ENCODE results near the gene DNAJC25. TPM values are rescaled to one million over a fixed set of nuclear protein-coding genes. Genes with fewer than 3 reads are reported as not detected.

Gene DNAJC25
- total RNA-seq, 1 experiment from 2014 or later, result 10.2 TPM

- Histone ChIP-seq H3K36me3 (ENCODE audit: control insufficient read depth, insufficient read depth, low read length) (no peaks in the 10 kb centered on the region), H3K9me3 (0 out of 2 replicates have a peak, but pooled peaks cover 3% of the 10 kb centered on the region), H3K27me3 (replicated peaks; ENCODE audit: control insufficient read depth, insufficient read depth, low read length) (no peaks in the 10 kb centered on the region), H3K4me1 (no peaks in the 10 kb centered on the region), H3K4me3 (ENCODE audit: low read depth, low read length) (no peak overlapping the region)
- POLR2A ChIA-PET, result no interaction called here
- Mint-ChIP-seq H3K36me3 (ENCODE audit: insufficient read depth, unreplicated experiment) (no peaks in the 10 kb centered on the region), H3K4me3 (ENCODE audit: unreplicated experiment) (no peak overlapping the region), H3K4me1 (ENCODE audit: low read depth, unreplicated experiment) (no peaks in the 10 kb centered on the region), H3K27ac (ENCODE audit: unreplicated experiment) (no peak overlapping the region), H3K27me3 (ENCODE audit: insufficient read depth, unreplicated experiment) (no peaks in the 10 kb centered on the region), H3K9me3 (ENCODE audit: unreplicated experiment) (peaks cover 20% of the 10 kb centered on the region)
- DNase-seq, result no peak
- no TSS peak for BruUV-seq (replicated peaks)
- intact Hi-C loops (cut with micrococcal nuclease; ENCODE audit: unreplicated experiment), result loop anchor here (10.0 kb wide), 1 partner anchor 212 kb away; the partner anchor contains the start of gene ECPAS
- CTCF ChIA-PET, result no interaction called here
- TF ChIP-seq CTCF (IDR thresholded peaks at IDR 0.05; ENCODE audit: insufficient read depth in 1 of 2, low read depth in 1 of 2, low read length in 1 of 2, severe bottlenecking in 1 of 2, unreplicated experiment in 1 of 2), result no peak
These were observed 65.7 kb downstream of the DNAJC25 start for GRCh38 chr9:111696796-111697195.

GRCh38 chr9:111700776-111701175, 69.6 kb downstream of the DNAJC25 start:
- no peak for TF ChIP-seq CTCF (IDR thresholded peaks at IDR 0.05; ENCODE audit: insufficient read depth in 1 of 2, low read depth in 1 of 2, low read length in 1 of 2, severe bottlenecking in 1 of 2, unreplicated experiment in 1 of 2)
- BruUV-seq (replicated peaks), result no TSS peak
- ChIA-PET POLR2A (no interaction called here), CTCF (no interaction called here)
- no peak overlapping the region for H3K27ac Mint-ChIP-seq (ENCODE audit: unreplicated experiment)
- 0 out of 2 replicates have a peak, but pooled peaks cover 3% of the 10 kb centered on the region for H3K9me3 ChIP-seq
- no peaks in the 10 kb centered on the region for H3K27me3 ChIP-seq (replicated peaks; ENCODE audit: control insufficient read depth, insufficient read depth, low read length)
- no peaks in the 10 kb centered on the region for H3K4me1 Mint-ChIP-seq (ENCODE audit: low read depth, unreplicated experiment)
- H3K36me3 Mint-ChIP-seq (ENCODE audit: insufficient read depth, unreplicated experiment), result no peaks in the 10 kb centered on the region
- DNase-seq, result no peak
- H3K4me3 ChIP-seq (ENCODE audit: low read depth, low read length), result no peak overlapping the region
- H3K36me3 ChIP-seq (ENCODE audit: control insufficient read depth, insufficient read depth, low read length), result no peaks in the 10 kb centered on the region
- H3K9me3 Mint-ChIP-seq (ENCODE audit: unreplicated experiment), result peaks cover 20% of the 10 kb centered on the region
- H3K27me3 Mint-ChIP-seq (ENCODE audit: insufficient read depth, unreplicated experiment), result no peaks in the 10 kb centered on the region
- peaks cover 4% of the 10 kb centered on the region for H3K4me1 ChIP-seq
- no peak overlapping the region for H3K4me3 Mint-ChIP-seq (ENCODE audit: unreplicated experiment)
- intact Hi-C loops (cut with micrococcal nuclease; ENCODE audit: unreplicated experiment), result no loop called here

Other genes starting within 250 kb of the DNAJC25 start
- 66.8 and 77.0 TPM in 2 replicates for gene ECPAS, start 147.0 kb upstream of the DNAJC25 start, total RNA-seq (2022)
- not detected in 2 replicates for gene ZNF483, start 106.2 kb upstream of the DNAJC25 start, total RNA-seq (2022)
- gene PTGR1, start 31.7 kb upstream of the DNAJC25 start, total RNA-seq (2022), result 46.9 and 55.3 TPM in 2 replicates
- gene GNG10, start 30.3 kb downstream of the DNAJC25 start, total RNA-seq (2022), result 52.2 and 54.0 TPM in 2 replicates
- not detected in 2 replicates for gene SHOC1, start 163.6 kb downstream of the DNAJC25 start, total RNA-seq (2022)

Measured in Caco-2 (cell line).